BJ (cell line): ENCODE measurements around the gene IFIT1B. TPM values are rescaled to one million over a fixed set of nuclear protein-coding genes. Genes with fewer than 3 reads are reported as not detected.
"Not testable (repeated sequence)": the region's sequence is repeated elsewhere in the genome, so short reads cannot be mapped to it uniquely, and the experiment has no call there.

Source experiments
- CTCF ChIA-PET: fragments of 350-600 bp; formaldehyde crosslinking; extraction: SDS; loops from one replicate; lab custom pipeline; 2021; ENCODE audit warnings: antibody characterized with exemption, inconsistent platforms; lab: Yijun Ruan, JAX
- POLR2A ChIA-PET: fragments of 300-600 bp; sonication (Branson Sonifier 250); formaldehyde crosslinking; extraction: SDS; loops from one replicate; lab custom pipeline; 2021; ENCODE audit warnings: antibody characterized with exemption; lab: Charles Lee
- DNase-seq: peaks from one replicate; pipeline ENCODE4 v3.0.0-alpha.2; 2011; ENCODE audit warnings: low read depth
- H3K27me3 ChIP-seq: 2 replicates; pipeline ENCODE4 v1.6.0; 2011; ENCODE audit warnings: low read length; ENCODE audit not compliant: control insufficient read depth, insufficient read depth
- H3K36me3 ChIP-seq: 2 replicates; pipeline ENCODE4 v1.5.1; 2011; ENCODE audit warnings: low read length; ENCODE audit not compliant: control insufficient read depth, insufficient read depth
- H3K4me3 ChIP-seq: 2 replicates; pipeline ENCODE4 v1.5.1; 2011; ENCODE audit warnings: low read depth, mild to moderate bottlenecking, control low read depth, low read length
- polyA minus RNA-seq: library from RNA; depleted of rRNA, polyadenylated mRNA; stranded (reverse); fragments of >200 nt; gene quantifications from 2 replicates; pipeline ENCODE4 v1.2.3, GENCODE V29; 2011; rRNA and poly(A)+ RNA removed
- polyA plus RNA-seq: library from polyadenylated mRNA; depleted of rRNA; stranded (reverse); fragments of >200 nt; gene quantifications from 2 replicates; pipeline ENCODE4 v1.2.3, GENCODE V29; 2011; rRNA removed
- TF ChIP-seq, protein P1 (sequence below): IDR thresholded peaks from 2 replicates; pipeline ENCODE4 v1.5.1; 2011; ENCODE audit warnings: low read depth, mild to moderate bottlenecking, control low read depth, inconsistent platforms, low read length, moderate library complexity; ENCODE audit not compliant: insufficient read depth

IFIT1B gene
- polyA plus RNA-seq (not detected in 2 replicates), polyA minus RNA-seq (not detected in 2 replicates)

GRCh38 chr10:89377705-89378637 lies at the start of gene IFIT1B:
Gene IFIT1B (plus strand): TSS chr10:89378056. CDS start chr10:89378136, 80 bp downstream.
- POLR2A ChIA-PET: no interaction called here
- Histone ChIP-seq H3K4me3 (no peak within 1 kb of the TSS), H3K36me3 (no peaks in the 10 kb centered on the region), H3K27me3 (no peaks in the 10 kb centered on the region)
- DNase-seq: no peak
- TF ChIP-seq, protein P1, sequence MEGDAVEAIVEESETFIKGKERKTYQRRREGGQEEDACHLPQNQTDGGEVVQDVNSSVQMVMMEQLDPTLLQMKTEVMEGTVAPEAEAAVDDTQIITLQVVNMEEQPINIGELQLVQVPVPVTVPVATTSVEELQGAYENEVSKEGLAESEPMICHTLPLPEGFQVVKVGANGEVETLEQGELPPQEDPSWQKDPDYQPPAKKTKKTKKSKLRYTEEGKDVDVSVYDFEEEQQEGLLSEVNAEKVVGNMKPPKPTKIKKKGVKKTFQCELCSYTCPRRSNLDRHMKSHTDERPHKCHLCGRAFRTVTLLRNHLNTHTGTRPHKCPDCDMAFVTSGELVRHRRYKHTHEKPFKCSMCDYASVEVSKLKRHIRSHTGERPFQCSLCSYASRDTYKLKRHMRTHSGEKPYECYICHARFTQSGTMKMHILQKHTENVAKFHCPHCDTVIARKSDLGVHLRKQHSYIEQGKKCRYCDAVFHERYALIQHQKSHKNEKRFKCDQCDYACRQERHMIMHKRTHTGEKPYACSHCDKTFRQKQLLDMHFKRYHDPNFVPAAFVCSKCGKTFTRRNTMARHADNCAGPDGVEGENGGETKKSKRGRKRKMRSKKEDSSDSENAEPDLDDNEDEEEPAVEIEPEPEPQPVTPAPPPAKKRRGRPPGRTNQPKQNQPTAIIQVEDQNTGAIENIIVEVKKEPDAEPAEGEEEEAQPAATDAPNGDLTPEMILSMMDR: no peak
- CTCF ChIA-PET: interaction anchor here (0.8 to 1.8 kb wide), 4 partner anchors 9 to 116 kb away, joined by 3 to 8 read pairs (median 3); no protein-coding TSS in a partner anchor

DNA sequence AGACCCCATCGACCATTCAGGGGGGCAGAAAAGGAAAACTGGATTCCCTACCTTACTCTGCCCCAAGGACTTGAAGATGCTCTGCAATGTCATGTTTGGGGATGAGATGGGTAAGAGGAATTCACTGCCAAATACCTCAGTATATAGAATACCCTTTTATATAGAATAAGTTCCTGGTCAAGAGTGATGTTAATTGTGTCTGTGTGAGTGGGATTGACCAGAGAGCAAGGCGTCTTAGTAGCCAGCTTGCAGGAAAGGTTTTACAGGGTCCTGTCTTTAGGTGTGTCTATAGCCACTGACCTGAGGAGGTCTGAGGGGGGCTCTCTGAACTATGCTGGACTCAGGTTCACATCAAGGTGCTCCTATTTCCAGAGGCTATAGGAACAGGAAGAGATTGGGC lies 48.7 kb upstream of the IFIT1B start:
- ChIA-PET CTCF (no interaction called here), POLR2A (no interaction called here)
- Histone ChIP-seq H3K36me3 (no peaks in the 10 kb centered on the region), H3K27me3 (no peaks in the 10 kb centered on the region), H3K4me3 (no peak overlapping the region)
- TF ChIP-seq, protein P1: no peak
- DNase-seq: no peak

GRCh38 chr10:89330014-89330413 lies 47.8 kb upstream of the IFIT1B start:
- CTCF ChIA-PET, H3K27me3 ChIP-seq, H3K36me3 ChIP-seq, POLR2A ChIA-PET, DNase-seq, H3K4me3 ChIP-seq: not testable (repeated sequence)

- no peak for DNase-seq
- ChIA-PET CTCF (interaction anchor here (1.1 to 2.6 kb wide), 2 partner anchors 25 to 34 kb away, joined by 3 to 6 read pairs; no protein-coding TSS in a partner anchor), POLR2A (no interaction called here)
Measured at GRCh38 chr10:89330537-89331212, 47.2 kb upstream of the IFIT1B start.

DNA sequence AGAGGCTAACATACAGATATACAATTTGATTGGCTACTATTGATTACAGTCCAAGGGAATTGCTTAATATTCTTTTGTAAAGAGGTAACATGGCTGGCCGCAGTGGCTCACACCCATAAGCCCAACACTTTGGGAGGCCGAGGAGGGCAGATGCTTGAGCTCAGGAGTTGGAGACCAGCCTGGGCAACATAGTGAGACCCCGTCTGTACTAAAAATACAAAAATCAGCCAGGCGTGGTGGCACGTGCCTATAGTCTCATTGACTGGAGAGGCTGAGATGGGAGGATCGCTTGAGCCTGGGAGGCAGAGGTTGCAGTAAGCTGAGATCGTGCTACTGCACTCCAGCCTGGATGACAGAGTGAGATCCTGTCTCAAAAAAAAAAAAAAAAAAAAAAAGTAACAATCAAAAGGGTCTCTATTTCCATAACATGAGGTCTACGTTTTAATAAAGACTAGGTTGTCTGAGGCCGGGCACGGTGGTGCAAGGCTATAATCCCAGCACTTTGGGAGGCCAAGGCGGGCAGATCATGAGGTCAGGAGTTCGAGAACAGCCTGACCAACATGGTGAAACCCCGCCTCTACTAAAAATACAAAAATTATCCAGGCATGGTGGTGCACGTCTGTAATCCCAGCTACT lies 46.3 kb upstream of the IFIT1B start:
- ChIA-PET POLR2A (interaction anchor here (0.6 to 0.8 kb wide), 2 partner anchors 30 to 61 kb away, joined by 3 to 7 read pairs; partner anchors contain the start of genes IFIT1 and IFIT2), CTCF (interaction anchor here (1.0 to 2.6 kb wide), 4 partner anchors 14 to 38 kb away, joined by 3 to 10 read pairs (median 6); no protein-coding TSS in a partner anchor)
- not testable (repeated sequence) for H3K4me3 ChIP-seq, H3K36me3 ChIP-seq, DNase-seq, H3K27me3 ChIP-seq

More at GRCh38 chr10:89330537-89331212, 47.2 kb upstream of the IFIT1B start:
- TF ChIP-seq, protein P1: no peak
- H3K4me3 ChIP-seq: no peak overlapping the region
- H3K36me3 ChIP-seq: no peaks in the 10 kb centered on the region
- H3K27me3 ChIP-seq: no peaks in the 10 kb centered on the region
